ENCODE data around the gene DLGAP3.

- TF ChIP-seq CTCF (IDR thresholded peaks at IDR 0.05 in 4 of 5, conservative IDR thresholded peaks at IDR 0.05 in 1 of 5) (no peak), POLR2A (IDR thresholded peaks at IDR 0.05) (no peak)
Measured at GRCh38 chr1:34863501-34863900, 65.9 kb downstream of the DLGAP3 start.
